Hepatocyte (in vitro differentiated cells): ENCODE measurements around the gene VPS37C.

ENCODE experiments used
- EZH2 ChIP-seq: fragments of 200-600 bp; sonication (generic); IDR thresholded peaks from 2 replicates; pipeline ENCODE4 v1.6.1; 2016; ENCODE audit warnings: antibody characterized with exemption, mild to moderate bottlenecking, borderline replicate concordance
- TF ChIP-seq, protein P1 (sequence below): fragments of 200-600 bp; sonication (generic); IDR thresholded peaks from 2 replicates; pipeline ENCODE4 v1.5.1; 2016; ENCODE audit warnings: antibody characterized with exemption, mild to moderate bottlenecking; ENCODE audit not compliant: poor library complexity

DNA sequence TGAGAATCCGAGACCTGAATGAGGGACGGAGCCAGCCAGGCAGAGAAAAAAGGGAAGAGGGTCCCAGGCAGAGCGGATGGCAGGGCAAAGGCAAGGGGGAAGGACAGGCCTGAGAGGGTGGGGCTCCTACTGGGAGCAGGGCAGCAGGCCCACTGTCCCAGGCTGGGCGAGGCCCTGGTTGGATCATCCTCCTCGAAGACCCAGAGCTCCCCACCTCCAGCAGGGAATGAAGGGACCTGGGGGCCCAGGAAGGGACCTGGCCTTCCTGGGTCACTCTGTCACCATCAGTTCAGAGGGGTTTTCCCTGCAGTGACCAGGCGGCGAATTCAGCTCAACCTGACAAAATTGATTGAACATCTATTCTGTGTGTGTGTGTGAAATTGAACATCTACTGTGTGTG, 54.9 kb downstream of the VPS37C start:
- no peak for TF ChIP-seq EZH2
- TF ChIP-seq, protein P1, sequence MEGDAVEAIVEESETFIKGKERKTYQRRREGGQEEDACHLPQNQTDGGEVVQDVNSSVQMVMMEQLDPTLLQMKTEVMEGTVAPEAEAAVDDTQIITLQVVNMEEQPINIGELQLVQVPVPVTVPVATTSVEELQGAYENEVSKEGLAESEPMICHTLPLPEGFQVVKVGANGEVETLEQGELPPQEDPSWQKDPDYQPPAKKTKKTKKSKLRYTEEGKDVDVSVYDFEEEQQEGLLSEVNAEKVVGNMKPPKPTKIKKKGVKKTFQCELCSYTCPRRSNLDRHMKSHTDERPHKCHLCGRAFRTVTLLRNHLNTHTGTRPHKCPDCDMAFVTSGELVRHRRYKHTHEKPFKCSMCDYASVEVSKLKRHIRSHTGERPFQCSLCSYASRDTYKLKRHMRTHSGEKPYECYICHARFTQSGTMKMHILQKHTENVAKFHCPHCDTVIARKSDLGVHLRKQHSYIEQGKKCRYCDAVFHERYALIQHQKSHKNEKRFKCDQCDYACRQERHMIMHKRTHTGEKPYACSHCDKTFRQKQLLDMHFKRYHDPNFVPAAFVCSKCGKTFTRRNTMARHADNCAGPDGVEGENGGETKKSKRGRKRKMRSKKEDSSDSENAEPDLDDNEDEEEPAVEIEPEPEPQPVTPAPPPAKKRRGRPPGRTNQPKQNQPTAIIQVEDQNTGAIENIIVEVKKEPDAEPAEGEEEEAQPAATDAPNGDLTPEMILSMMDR, result no peak
